NCI-H69 (cell line): Measurements from ENCODE around the gene RBM12.

Experiments
- DNase-seq: peaks from one replicate; lab custom pipeline; 2025; lab: John Stamatoyannopoulos, UW

RBM12 gene

DNA sequence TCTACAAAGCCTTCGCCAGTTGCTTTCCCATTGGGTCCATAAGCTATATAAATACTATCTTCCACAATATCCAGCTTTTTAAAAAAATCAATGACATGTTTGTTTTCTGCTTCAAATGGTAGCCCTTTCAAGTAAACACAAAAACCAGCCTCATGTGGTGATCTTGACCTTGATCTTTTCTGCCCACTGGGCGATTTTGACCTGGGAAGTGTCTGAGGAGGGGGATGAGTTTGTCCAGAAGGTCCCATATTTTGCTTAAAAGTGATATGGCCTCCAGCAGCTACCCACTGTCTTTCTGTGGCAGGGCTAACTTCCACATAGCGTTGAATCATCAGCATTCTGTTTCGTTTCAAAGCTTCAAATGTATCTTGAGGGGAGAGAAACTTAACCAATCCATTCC lies 10.8 kb downstream of the RBM12 start:
- no peak for DNase-seq

DNA sequence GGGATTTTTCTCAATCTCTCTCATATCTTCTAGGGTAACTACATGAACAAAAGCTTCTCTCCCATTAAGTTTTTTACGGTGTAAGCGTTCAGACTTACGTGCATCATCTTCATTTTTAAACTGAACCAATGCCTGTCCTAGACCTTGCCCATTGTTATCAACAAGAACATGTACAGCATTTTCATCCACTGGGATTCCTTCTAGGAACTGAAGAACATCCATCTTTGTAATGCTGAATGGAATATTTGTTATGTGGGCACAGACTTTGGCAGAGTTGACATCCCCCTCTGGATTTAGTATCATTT lies 11.3 kb downstream of the RBM12 start:
- no peak for DNase-seq

DNA sequence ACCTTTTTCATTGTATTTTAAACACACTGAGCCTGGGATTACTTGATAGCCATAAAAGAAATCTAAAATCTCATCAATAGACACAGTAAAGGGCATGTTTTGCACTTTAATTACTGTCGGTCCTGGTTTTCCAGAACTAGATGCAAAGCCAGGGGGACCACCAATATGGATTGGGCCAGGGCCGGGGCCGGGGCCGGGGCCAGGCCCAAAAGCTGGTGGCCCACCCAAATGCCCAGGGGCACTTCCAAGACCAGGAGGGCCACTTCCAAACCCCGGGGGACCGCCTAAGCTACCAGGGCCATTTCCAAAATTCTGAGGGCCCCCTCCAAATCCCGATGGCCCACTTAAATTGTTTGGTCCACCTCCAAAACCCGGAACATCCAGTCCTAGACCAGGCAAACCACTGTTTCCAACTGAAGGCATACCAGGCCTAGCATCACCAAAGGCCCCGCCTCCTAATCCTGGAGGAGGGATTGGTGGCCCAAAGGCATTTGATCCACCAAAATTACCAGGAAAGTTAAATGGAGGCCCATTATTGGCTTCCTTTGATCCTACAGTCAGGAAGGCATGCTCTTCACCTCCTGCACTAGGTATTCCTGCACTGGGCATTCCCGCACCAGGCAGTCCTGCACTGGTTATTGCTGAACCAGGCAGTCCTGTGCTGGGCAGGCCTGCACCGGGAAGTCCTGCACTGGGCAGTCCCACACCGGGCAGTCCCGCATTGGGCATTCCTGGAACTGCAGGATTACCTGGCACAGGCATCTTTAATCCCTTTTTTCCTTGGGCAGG lies 11.9 kb downstream of the RBM12 start:
- DNase-seq: no peak

DNA sequence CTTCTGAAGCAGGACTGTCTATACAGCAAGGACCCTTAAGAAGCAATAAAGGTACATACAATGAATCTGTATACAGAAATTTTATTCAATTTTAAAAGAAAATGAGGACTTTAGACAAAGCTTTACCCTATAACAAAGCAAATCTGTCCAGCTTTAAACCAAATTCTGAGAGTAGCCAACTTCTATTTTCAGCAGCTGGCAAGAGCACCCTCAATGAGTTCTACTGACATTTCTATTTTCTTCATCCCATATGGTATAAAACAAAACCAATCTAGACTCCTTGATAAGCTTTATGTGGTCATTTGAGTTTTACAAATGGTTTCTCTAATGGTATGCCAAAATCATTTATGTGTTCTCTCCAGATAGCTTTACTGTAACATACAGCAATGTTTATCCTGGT lies 12.7 kb downstream of the RBM12 start:
- DNase-seq: no peak

DNA sequence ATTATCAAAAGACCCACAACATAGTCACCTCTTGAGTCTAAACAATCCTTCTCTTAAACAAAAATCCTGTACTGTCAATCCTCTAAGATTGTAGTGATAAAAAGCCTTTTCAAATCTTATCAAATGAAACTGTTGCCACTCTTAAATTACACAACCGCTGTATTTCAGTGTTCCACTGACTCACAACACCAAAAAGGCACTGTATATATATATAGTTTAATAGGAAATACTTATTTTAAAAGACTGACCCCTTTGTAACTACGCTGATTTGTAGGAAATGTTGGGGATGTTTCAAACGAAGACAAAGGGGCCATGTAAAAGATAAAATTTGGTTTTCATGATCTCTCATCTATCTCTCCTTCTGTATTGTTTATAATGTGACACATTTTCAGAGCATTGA lies 14.1 kb downstream of the RBM12 start:
- DNase-seq: no peak

DNA sequence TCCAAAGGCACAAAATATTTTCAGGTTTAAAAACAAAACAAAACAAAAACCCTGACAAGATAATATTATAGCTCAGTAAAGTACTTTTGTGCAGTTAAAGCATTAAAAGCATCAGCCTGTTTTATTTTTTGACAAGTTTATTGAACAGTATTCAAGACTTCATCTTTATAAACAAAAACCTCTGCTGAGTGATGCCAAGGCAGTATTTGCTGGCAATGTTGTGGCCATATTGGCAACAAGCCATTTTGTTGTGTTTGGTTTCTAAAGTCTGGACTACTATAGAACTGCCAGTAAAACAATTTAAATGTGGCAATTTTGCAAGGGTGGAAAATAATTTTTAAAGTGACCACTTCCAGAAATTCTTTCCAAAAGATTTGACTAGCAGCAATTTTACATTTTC lies 15.9 kb downstream of the RBM12 start:
- no peak for DNase-seq

DNA sequence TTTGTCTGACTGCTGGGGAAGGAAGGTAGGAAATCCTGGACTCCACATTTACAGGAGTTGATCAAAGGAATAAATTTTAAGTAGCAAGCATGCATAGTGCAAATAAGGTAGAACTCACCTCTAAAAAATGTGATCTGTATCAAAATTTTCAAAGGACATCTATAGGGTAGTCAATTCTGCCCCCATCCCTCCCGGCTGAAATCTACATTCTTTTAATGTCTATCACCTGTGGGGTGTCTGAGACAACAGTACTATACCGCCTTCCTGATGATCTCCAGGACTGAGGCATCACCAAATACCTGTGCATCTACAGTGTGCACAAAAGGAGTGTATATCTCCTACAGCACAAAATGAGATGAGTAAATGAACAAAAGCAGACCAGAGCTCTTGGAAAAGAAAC lies 19.9 kb downstream of the RBM12 start:
- DNase-seq: no peak

DNA sequence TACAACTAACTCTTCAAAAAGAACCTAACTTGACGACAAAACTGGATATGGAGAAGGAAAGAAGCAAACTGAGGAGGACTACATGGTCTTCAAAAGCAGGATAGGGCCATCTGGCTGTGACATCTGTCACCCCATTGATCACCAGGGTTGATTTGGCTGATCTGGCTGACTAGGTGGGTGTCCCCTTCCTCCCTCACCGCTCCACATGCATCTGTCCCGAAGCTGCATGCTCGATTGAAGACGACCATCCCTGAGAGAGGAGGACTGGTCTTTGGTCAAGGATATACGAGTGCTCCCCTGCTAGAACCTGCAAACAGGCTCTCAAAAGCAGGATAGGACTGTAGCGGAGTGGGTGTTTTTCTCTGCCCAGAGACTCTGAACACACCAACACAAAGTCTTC lies 21.7 kb downstream of the RBM12 start:
- DNase-seq: no peak

DNA sequence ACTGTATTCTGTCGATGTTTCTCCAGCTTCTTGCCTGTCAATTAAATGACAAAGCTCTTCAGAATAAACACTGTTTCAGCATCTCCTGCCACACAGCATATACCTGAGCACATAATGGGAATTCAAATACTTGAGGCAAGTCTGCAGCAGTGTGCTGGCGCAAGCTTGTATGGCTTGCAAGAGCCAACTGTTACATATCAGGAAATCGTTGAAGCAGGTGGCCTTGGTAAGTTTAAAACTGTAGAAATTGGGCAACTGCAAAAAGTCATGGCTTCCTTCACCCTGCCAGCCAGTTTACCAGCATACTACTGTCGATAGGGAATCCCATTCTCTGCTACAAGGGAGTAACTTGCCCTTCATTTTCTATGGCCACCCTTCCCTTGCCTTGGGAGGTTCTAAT lies 23.0 kb downstream of the RBM12 start:
- DNase-seq: no peak

DNA sequence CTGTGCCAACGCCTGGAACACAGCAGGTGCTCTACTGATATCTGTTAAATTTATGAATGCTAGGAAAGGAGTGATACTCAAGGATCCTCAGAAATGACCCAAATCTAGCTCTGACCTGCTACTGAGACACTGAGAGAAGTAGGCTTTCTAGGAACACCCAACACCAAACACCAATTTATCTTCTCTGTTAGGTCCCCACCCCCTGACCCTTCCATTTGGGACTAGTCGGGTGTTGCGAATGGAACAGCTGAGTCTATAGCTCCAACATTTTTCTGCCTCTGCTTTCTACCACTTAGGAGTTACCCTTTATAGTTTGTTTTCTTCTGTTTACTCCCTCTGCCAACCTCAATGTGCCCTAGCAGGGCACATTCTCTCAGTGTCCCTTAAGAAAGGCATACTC lies 24.0 kb downstream of the RBM12 start:
- no peak for DNase-seq

DNA sequence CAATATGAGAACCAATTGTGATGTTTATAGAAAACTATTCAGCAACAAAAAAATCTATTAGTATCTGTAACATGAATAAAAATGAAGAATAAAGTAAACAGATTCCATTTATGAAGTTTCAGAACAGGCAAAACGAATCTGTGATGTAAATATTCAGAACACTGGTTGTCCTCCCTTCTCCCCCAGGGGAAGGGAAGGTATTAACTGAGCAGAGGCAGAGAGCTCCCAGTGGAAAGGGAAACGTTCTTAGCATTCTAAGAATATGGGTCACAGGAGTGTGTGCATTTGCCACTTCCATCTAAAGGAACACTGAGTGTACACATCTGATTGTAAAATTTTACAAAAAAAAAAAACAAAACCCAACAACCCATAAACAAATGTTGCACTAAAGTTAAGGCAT lies 25.9 kb downstream of the RBM12 start:
- DNase-seq: no peak

DNA sequence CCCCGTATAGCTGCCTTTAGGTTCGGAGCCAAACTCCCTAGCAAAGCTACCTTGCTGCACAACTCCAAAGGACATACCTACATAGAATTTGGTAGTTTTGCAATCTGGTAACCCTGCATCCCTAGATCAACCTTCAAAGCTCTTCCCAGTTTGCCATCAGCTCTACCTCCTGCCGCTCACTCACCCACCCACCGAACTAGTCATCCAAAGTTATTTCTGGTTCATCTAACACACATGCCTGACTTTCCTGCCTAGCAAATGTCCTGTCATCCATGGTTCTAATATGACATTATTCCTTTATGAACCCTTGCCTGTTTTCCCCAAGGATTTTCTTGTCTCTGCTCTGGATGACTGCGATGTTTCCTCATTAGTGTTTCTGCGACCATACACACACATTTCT lies 27.4 kb downstream of the RBM12 start:
- DNase-seq: no peak

DNA sequence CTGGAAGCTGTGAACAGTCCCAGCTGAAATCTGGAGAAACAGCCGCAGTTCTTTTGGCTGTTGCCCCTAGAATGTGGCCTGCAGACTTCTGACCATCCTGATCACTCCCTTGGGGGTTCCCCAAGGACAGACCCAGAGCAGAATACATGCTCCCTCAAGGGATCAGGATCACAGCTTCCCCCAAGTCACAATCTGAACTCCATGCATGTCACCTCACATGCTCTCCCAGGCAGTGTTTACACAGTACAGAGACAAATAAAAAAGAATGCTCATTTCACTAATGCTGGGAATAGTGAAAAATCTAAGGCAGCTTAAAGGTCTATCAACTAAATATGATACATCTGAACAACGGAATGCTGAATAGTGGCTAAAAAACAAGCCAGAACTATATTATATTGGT lies 28.6 kb downstream of the RBM12 start:
- DNase-seq: no peak

DNA sequence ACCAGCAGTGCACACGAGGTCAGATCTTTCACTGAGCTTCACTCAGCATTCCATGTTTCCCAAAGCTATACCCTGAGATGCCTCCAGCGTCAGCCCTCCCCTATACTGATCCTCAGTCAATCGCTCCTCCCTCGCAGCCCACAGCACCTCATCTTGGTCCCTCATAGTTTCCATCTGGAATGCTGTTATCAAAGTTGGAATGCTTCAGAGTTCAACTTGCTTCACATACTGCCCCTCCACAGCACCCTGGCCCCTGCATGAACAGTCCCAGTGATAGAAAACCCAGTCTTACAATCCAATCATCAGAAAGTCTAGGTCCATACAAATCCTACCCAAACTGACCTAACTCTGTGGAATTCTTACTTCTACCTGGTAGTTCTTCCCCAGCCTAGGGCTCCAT lies 29.0 kb downstream of the RBM12 start:
- DNase-seq: no peak

DNA sequence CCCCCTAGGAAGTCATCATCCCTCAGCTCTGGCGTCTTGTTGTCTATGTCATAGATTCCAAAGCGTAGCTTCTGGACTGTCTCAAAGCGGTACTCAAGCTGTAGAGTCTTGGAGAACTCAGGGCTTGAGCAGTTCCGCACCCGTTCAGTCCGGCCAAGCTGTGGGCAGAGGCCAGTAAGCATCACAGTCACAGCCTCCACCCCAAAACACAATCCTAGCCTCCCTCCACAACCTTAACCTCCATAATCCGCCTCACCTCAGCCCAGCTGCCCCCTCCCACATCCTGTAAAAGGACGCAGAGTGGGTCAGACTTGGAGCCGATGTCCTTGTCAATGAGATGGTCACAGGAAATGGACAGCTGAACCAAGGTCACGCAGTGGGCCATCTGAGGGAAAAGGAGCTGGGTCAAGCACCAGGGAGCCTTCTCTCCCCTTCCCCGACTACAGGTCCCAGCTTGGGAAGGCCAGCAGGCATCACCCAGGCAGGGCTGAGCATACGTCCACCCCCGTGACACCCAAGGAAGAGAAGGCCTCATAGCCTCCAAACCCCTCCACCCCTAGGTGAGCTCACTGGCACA lies 32.1 kb downstream of the RBM12 start:
- no peak for DNase-seq

DNA sequence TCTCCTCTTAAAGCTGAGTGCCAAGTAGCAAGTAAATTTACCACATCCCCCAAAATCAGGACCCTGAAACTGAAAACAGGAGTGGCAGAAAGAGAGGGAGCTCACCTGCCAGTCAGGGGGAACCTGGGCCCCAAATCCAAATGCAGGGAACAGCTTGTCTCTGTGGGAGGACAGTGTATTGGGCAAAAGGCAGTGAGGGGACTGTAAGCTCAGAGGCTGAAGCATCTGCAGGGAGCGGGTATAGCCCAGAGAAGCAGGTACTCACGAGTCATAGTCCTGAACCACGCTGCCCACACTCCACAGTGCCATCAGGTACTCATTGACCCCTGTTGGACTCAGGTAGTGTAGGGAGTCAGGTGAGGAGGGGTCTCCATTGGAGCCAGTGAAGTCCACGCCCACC lies 34.1 kb downstream of the RBM12 start:
- DNase-seq: no peak

DNA sequence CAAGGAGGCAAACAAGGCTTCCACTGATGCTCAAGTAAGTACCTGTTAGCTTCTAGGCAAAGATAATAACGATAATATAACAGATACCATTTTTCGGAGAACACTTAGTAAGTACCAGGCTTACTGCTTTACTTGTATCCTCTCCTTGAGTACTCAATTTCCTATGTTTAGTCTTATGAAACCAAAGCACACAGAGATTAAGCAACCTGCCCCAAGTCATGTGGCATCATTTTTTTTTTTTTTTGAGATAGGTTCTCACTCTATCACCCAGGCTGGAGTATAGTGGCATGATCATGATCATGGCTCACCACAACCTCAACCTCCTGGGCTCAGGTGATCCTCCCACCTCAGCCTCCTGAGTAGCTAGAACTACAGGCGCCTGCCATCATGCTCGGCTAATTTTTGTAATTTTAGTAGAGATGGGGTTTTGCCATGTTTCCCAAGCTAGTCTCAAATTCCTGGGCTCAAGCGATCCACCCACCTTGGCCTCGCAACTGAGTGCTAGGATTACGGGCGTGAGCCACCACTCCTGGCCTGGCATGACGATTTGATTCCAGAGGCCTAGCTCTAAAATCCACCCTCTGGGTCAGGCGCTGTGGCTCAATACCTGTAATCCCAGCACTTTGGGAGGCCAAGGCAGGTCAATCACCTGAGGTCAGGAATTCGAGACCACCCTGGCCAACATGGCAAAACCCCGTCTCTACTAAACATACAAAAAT lies 35.1 kb downstream of the RBM12 start:
- DNase-seq: no peak

DNA sequence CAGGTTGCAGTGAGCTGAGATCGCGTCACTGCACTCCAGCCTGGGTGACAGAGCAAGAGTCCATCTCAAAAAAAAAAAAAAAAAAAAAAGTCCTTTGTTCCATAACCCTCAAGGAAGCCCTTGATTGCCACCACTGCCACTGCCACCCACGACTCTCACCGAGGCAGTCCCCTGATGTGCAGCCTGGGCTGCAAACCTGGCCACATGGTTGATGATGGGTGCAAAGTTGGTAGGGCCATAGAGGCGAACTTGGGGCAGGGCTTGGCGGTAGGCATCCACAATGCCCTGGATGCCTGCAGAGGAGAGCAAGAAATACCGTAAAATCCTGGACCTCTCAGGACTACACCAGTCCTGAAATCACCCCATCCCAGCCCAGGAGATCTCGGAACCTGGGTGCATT lies 37.6 kb downstream of the RBM12 start:
- no peak for DNase-seq

DNA sequence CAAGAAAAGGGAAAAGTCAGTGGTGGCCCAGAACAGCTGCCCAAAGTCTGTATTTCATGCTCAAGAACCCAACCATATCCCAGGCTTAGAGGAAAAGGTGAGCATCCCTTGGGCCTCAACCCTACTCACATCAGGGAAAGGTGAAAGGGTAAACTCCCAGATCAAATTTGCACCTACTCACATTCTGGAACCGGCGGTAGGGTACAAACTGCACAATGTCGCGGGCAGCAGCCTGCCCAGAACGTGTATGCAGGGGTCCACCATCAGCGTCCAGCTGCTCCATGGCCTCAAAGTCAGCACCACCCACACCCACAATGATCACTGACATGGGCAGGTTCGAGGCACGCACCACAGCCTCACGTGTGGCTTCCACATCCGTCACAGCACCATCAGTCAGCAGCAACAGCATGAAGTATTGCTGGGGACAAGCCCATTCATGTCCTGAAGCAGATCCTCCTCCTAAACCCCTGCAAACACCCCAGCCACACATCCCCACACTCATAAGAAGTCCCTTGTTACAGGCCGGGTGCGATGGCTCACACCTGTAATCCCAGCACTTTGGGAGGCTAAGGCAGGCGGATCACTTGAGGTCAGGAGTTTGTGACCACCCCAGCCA lies 38.2 kb downstream of the RBM12 start:
- DNase-seq: no peak

DNA sequence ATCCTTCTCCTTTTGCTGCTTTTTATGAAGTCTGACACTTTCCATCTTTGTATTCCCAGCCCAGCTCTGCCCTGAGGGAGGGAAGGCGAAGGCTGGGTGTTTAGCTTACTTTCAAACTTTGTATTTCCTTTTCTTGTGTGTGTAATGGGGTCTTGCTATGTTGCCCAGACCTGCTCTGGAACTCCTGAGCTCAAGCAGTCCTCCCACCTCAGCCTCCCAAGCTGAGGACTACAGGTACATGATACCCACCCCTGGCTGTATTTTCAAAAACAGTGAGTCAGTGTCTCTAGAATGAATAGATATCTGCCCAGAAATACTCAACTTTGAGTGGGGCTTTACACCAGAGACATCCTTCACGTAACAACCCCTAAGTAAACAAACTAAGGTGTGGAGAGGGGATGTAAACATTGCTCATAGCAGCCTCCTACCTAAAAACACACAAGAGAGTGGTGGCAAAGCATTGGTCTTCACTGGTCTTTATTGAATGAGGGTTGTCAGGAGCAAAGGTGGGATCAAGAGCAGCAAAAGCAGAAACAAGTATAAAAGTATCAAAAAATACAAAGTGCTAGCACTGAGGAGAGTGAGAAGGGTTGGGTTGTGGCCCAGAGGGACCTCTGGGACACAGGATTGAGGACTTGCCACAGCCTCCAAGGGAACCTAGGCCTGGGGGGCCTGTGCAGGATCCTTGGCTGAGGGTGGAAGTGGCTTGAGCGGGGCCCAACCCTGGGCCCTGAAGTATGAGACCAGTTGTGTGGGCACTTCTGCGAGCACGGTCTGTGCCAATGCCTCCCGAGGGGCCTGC lies 38.9 kb downstream of the RBM12 start:
- no peak for DNase-seq

DNA sequence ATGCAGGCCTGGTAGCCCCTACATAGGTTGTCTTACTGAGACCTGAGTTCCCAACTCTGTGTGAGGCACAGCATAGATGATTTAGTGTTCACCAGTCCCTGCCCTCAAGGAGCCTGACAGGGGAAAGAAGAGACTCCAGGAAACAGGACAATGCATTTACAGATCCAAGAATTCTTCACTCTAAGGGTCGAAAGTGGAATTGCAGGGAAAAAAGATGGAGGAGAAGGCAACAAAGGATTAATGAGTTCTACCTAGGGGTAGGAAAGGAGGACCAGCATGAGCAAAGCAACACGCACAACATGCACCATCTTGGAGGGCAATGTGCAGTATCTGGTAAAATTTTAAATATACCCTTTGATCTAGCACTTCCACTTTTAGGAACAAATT lies 43.1 kb downstream of the RBM12 start:
- no peak for DNase-seq

DNA sequence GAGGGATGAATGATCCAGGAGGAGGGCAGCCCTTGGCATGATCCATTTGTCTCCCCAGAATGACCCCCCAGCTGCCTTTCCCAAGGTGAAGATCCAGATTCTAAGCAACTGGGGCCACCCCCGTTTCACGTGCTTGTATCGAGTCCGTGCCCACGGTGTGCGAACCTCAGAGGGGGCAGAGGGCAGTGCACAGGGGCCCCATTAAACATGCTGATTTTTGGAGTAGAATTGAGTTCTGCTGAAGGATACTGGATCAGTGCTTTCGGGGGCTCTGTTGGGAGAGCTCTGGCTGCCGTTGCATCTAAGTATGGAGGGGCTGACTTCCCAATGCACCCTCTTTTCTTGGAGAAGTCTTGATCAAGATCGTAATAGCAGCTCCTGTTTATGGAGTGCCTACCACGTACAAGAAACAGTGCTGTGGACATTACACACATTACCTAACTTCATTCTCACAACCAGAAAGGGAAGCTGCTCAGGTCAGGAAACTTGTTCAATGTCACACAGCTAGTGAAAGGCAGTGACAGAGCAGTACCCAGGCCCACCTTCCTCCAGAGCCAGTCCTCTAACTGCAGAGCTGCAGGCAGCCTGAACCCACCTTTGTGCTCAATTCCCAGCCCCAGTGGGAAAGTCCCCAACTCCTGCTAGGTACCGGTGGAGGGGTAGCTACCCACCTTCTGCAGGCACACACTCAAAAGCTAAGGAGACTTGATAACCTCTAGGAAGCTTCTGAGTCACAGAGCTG lies 43.7 kb downstream of the RBM12 start:
- DNase-seq: no peak
